Type B pancreatic cell (in vitro differentiated cells): ENCODE results near the gene EFS. TPM values are rescaled to one million over a fixed set of nuclear protein-coding genes. Genes with fewer than 3 reads are reported as not detected.

Experiments
- DNase-seq: peaks from one replicate; pipeline ENCODE4 v3.0.0; 2021; ENCODE audit warnings: mixed read lengths; ENCODE audit not compliant: unreplicated experiment; ENCODE audit errors: extremely low spot score
- H3K27ac Mint-ChIP-seq: 2 replicates; pipeline ENCODE4 v1.8.0; 2021; ENCODE audit warnings: mild to moderate bottlenecking, mixed read lengths
- H3K27me3 Mint-ChIP-seq: 2 replicates; pipeline ENCODE4 v1.8.0; 2021; ENCODE audit warnings: mixed read lengths
- H3K36me3 Mint-ChIP-seq: 2 replicates; pipeline ENCODE4 v1.8.0; 2021; ENCODE audit warnings: mixed read lengths
- H3K4me1 Mint-ChIP-seq: one replicate; pipeline ENCODE4 v1.8.0; 2021; ENCODE audit warnings: mixed read lengths; ENCODE audit not compliant: unreplicated experiment
- H3K4me3 Mint-ChIP-seq: 2 replicates; pipeline ENCODE4 v1.8.0; 2021; ENCODE audit warnings: mild to moderate bottlenecking, mixed read lengths
- H3K9me3 Mint-ChIP-seq: 2 replicates; pipeline ENCODE4 v1.8.0; 2021; ENCODE audit warnings: mixed read lengths
- CTCF ChIP-seq: fragments of 200-600 bp; sonication (generic); conservative IDR thresholded peaks from 2 replicates; pipeline ENCODE4 v1.5.0; 2021; ENCODE audit warnings: antibody characterized with exemption, mild to moderate bottlenecking
- total RNA-seq: library from RNA; stranded (reverse); gene quantifications from 2 replicates; pipeline ENCODE4 v1.2.1, GENCODE V29; 2021; ENCODE audit warnings: low replicate concordance

The EFS gene
- total RNA-seq, 1 donor from 2014 or later, result 59.3 TPM

GRCh38 chr14:23361763-23362162 is 3.2 kb downstream of the EFS start:
- no peak for TF ChIP-seq CTCF
- H3K9me3 Mint-ChIP-seq, result no peaks in the 10 kb centered on the region
- peaks cover 1% of the 10 kb centered on the region for H3K27me3 Mint-ChIP-seq
- DNase-seq, result no peak
- peaks cover 24% of the 10 kb centered on the region for H3K4me1 Mint-ChIP-seq
- peak overlapping the region; percentile 63 for H3K4me3 Mint-ChIP-seq
- no peak overlapping the region for H3K27ac Mint-ChIP-seq
- H3K36me3 Mint-ChIP-seq, result peaks cover 17% of the 10 kb centered on the region

- Mint-ChIP-seq H3K36me3 (peaks cover 20% of the 10 kb centered on the region), H3K27ac (peak overlapping the region; percentile 11), H3K9me3 (no peaks in the 10 kb centered on the region), H3K27me3 (no peaks in the 10 kb centered on the region), H3K4me3 (peak overlapping the region; percentile 63), H3K4me1 (peaks cover 21% of the 10 kb centered on the region)
- no peak for TF ChIP-seq CTCF
- DNase-seq, result no peak
Measured at GRCh38 chr14:23361320-23361719, 3.7 kb downstream of the EFS start.

DNA sequence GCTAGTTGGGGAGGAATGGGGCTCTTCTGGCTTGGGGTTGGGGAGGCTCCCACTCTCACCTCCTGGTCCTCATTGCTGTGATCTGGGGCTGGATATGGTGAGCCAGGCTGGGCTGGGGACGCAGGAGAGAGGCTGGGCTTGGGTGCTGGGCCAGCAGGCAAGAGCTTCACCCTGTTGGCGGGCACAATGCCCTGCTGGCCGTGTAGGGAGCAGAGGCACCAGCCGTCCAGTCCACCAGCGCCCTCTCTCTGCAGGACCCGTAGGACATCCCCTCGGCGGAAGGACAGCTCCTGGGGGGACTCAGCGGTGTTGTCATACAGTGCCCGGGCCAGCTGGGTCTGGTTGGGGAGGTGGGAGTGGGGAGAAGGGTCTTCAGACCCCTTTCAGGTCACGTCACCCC is 4.5 kb downstream of the EFS start:
- Mint-ChIP-seq H3K4me1 (peaks cover 21% of the 10 kb centered on the region), H3K4me3 (no peak overlapping the region), H3K36me3 (peaks cover 24% of the 10 kb centered on the region), H3K27me3 (no peaks in the 10 kb centered on the region), H3K9me3 (no peaks in the 10 kb centered on the region), H3K27ac (no peak overlapping the region)
- no peak for TF ChIP-seq CTCF
- no peak for DNase-seq

GRCh38 chr14:23359722-23360447 is 5.1 kb downstream of the EFS start:
- H3K36me3 Mint-ChIP-seq, result peaks cover 24% of the 10 kb centered on the region

DNA sequence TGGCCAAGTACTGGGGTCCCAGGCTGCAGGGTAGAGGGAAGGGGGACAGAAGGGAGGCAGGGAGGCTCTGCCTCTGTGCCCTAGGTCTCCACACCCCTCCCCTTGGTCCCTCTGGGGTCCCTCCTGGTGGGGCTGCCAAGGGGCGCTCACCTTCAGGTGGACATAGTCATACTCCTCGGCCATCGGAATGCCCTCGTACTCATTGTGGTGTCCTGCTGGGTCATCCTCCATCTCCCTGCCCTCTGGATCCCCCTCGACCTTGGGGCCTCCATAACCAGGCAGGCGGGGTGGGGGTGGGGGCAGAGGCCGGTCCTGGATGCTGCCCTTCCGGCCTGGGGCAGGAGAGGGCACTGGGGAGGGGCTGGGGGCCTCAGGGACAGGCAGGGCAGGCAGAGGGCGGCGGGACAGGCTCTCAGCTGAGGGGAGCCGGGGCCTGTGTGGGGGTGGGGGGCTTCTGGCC is 5.8 kb downstream of the EFS start:
- no peak for DNase-seq
- H3K36me3 Mint-ChIP-seq, result peaks cover 20% of the 10 kb centered on the region
- H3K4me3 Mint-ChIP-seq, result no peak overlapping the region
- peaks cover 2% of the 10 kb centered on the region for H3K27me3 Mint-ChIP-seq
- no peaks in the 10 kb centered on the region for H3K9me3 Mint-ChIP-seq
- TF ChIP-seq CTCF, result no peak
- H3K27ac Mint-ChIP-seq, result no peak overlapping the region
- peaks cover 17% of the 10 kb centered on the region for H3K4me1 Mint-ChIP-seq

More at GRCh38 chr14:23359722-23360447, 5.1 kb downstream of the EFS start:
- H3K4me3 Mint-ChIP-seq, result no peak overlapping the region
- no peaks in the 10 kb centered on the region for H3K27me3 Mint-ChIP-seq
- no peak for DNase-seq
- no peak for TF ChIP-seq CTCF
- no peaks in the 10 kb centered on the region for H3K9me3 Mint-ChIP-seq
- H3K27ac Mint-ChIP-seq, result no peak overlapping the region
- H3K4me1 Mint-ChIP-seq, result peaks cover 21% of the 10 kb centered on the region
